Neural crest cell (in vitro differentiated cells): Measurements from ENCODE around the gene VPS37B. TPM values are rescaled to one million over a fixed set of nuclear protein-coding genes. Genes with fewer than 3 reads are reported as not detected.

Source experiments
- DNase-seq: peaks from one replicate; pipeline ENCODE4 v3.0.0; 2021; ENCODE audit warnings: low read depth, mixed read lengths, low spot score
- H3K27ac Mint-ChIP-seq: one replicate; pipeline ENCODE4 v1.8.0; 2021; ENCODE audit warnings: mild to moderate bottlenecking, mixed read lengths; ENCODE audit not compliant: unreplicated experiment
- H3K27me3 Mint-ChIP-seq: 2 replicates; pipeline ENCODE4 v1.8.0; 2021; ENCODE audit warnings: low read depth, mild to moderate bottlenecking, mixed read lengths
- H3K36me3 Mint-ChIP-seq: 2 replicates; pipeline ENCODE4 v1.8.0; 2021; ENCODE audit warnings: low read depth, mild to moderate bottlenecking, mixed read lengths
- H3K4me1 Mint-ChIP-seq: 2 replicates; pipeline ENCODE4 v1.8.0; 2021; ENCODE audit warnings: mixed read lengths
- H3K4me3 Mint-ChIP-seq: one replicate; pipeline ENCODE4 v1.8.0; 2021; ENCODE audit warnings: mild to moderate bottlenecking, mixed read lengths
- H3K9me3 Mint-ChIP-seq: 2 replicates; pipeline ENCODE4 v1.8.0; 2021; ENCODE audit warnings: mixed read lengths
- total RNA-seq: library from RNA; stranded (reverse); gene quantifications from 2 replicates; pipeline ENCODE4 v1.2.1, GENCODE V29; 2021
- TF ChIP-seq, protein P1 (sequence below): fragments of 200-600 bp; sonication (generic); conservative IDR thresholded peaks from 2 replicates; pipeline ENCODE4 v1.5.0; 2021; ENCODE audit warnings: antibody characterized with exemption, mild to moderate bottlenecking

The VPS37B gene
- total RNA-seq, 1 donor from 2014 or later, result 41.5 TPM

DNA sequence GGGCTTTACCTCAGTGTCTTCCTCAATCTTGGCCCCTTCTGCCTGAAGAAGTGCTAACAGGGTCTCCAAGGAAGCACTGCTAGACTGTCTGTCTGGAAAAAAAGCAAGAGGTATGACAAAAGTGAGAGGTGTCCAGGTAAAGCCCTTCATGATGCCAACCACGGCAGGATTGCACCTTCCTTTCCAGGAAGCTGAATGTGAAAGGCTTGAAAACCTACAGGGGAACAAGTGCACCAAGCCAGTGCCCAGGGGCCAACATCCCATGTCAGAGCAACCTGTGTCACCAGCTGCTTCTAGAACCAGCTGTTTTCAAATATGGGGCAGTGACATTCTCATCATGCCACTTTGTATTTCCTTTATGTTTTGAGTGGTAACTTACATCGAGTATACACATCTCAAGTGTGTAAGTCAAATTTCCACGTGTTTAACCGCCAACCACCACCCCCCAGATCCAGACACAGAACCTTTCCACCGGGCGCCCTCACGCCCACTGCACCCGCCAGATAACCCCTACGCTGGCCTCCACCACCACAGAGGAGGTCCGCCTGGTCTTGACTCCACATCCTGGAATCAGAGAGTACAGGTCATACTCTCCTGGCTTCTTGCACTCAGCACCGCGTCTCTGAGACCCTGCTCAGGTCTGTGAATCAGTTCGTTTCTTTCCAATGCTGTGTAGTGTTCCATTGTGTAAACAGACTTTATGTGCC lies 27.3 kb downstream of the VPS37B start:
- no peak overlapping the region for H3K27ac Mint-ChIP-seq
- TF ChIP-seq, protein P1, sequence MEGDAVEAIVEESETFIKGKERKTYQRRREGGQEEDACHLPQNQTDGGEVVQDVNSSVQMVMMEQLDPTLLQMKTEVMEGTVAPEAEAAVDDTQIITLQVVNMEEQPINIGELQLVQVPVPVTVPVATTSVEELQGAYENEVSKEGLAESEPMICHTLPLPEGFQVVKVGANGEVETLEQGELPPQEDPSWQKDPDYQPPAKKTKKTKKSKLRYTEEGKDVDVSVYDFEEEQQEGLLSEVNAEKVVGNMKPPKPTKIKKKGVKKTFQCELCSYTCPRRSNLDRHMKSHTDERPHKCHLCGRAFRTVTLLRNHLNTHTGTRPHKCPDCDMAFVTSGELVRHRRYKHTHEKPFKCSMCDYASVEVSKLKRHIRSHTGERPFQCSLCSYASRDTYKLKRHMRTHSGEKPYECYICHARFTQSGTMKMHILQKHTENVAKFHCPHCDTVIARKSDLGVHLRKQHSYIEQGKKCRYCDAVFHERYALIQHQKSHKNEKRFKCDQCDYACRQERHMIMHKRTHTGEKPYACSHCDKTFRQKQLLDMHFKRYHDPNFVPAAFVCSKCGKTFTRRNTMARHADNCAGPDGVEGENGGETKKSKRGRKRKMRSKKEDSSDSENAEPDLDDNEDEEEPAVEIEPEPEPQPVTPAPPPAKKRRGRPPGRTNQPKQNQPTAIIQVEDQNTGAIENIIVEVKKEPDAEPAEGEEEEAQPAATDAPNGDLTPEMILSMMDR, result no peak
- no peaks in the 10 kb centered on the region for H3K9me3 Mint-ChIP-seq
- no peaks in the 10 kb centered on the region for H3K27me3 Mint-ChIP-seq
- no peak for DNase-seq
- peaks cover 9% of the 10 kb centered on the region for H3K36me3 Mint-ChIP-seq
- peaks cover 32% of the 10 kb centered on the region for H3K4me1 Mint-ChIP-seq
- H3K4me3 Mint-ChIP-seq, result no peak overlapping the region

DNA sequence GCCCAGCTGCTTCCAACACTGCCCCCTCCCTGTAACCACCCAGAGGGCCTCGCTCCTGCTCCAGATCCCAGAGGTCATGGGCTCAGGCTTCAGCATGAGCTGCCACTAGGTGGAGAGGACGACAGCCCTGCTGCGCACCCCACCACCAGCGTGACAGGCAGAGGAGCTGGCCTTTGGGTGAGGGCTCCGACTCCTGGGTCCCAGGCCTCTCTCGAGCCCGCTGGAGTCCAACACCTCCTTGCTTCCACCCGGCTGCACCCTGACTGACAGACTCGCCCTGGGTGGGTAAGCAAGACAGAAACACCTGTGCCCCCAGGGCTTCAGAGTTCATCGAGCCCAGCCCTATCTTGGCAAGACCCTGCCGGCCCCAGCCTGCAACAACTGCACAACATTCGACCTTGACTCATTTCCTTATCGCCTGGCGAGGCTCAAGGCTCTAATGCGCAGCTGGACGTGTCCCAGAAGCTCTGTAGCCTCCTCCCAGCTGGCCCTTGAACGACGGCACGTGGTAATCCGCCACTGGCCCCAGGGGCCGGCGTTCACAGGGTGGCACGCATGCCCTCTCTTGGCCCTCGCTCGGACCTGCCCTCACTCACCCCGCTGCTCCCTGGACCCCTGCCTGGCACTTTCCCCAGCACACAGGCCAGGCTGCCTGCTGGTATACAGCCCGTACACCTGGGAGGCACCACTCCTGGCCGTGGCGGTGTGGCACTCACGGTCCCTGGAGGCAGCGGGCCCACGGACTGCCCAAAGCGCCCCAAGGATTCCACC lies 28.0 kb downstream of the VPS37B start:
- no peaks in the 10 kb centered on the region for H3K27me3 Mint-ChIP-seq
- no peak for DNase-seq
- no peak overlapping the region for H3K27ac Mint-ChIP-seq

DNA sequence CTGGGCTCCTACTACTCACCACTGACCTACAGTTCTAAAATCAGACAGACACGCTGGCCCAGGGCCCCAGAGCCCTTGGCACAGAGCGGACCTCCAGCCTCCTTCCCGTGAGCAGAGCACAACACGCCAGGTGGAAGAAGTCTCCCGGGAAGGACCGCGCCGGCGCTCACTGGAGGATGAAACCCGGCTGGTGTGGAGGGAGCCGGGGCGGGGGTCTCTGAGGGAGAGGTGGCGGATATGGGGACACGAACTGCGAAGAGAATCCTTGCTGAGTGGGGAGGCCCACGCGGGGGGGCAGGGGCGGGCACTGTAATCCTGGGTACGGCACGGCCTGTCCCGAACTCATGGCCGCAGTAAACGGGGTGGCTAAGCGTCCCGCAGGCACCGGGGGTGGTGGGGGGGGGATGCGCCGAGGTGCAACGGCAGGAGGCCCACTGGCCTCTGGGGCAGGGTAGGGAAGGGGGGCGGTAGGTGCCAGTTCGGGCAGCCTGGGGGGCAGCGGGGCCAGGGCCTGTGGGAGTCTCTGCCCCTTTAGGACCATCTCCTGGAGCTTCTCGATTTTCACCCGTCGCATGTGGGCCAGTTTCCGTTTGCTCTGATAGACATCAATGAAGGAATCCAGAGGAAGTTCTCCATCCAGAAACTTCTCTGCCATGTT lies 28.8 kb downstream of the VPS37B start:
- Mint-ChIP-seq H3K27ac (no peak overlapping the region), H3K36me3 (peaks cover 9% of the 10 kb centered on the region), H3K4me1 (peaks cover 21% of the 10 kb centered on the region), H3K9me3 (no peaks in the 10 kb centered on the region), H3K27me3 (no peaks in the 10 kb centered on the region), H3K4me3 (peak overlapping the region; percentile 15)
- TF ChIP-seq, protein P1, result no peak
- DNase-seq, result no peak

More for the DNA sequence above, 28.0 kb downstream of the VPS37B start:
- TF ChIP-seq, protein P1, result peak; percentile 38
- H3K4me1 Mint-ChIP-seq, result peaks cover 28% of the 10 kb centered on the region
- H3K9me3 Mint-ChIP-seq, result no peaks in the 10 kb centered on the region
- H3K4me3 Mint-ChIP-seq, result peak overlapping the region; percentile 15
- H3K36me3 Mint-ChIP-seq, result peaks cover 9% of the 10 kb centered on the region

DNA sequence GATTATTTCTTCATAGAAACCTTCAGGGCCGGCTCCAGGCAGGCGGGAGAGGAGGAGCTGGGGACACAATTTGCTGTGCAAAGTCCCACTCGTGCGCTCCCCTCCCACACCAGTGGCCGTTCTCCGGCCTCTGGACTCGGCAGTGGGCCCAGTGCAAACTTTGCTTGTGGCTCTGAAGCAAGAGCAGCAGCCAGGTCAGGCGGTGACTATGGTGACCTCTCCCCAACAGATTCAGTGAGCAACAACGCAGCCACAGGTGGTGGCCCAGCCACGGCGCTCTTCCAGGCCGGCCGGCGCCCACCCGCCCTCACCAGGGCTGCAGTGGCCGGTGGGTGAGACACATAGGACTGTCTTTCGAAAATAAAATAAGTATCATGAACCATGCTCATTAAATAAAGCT lies 29.5 kb downstream of the VPS37B start:
- H3K4me3 Mint-ChIP-seq, result no peak overlapping the region
- peaks cover 14% of the 10 kb centered on the region for H3K4me1 Mint-ChIP-seq
- DNase-seq, result no peak
- peaks cover 9% of the 10 kb centered on the region for H3K36me3 Mint-ChIP-seq
- TF ChIP-seq, protein P1, result no peak
- H3K9me3 Mint-ChIP-seq, result no peaks in the 10 kb centered on the region
- no peaks in the 10 kb centered on the region for H3K27me3 Mint-ChIP-seq
- H3K27ac Mint-ChIP-seq, result no peak overlapping the region

DNA sequence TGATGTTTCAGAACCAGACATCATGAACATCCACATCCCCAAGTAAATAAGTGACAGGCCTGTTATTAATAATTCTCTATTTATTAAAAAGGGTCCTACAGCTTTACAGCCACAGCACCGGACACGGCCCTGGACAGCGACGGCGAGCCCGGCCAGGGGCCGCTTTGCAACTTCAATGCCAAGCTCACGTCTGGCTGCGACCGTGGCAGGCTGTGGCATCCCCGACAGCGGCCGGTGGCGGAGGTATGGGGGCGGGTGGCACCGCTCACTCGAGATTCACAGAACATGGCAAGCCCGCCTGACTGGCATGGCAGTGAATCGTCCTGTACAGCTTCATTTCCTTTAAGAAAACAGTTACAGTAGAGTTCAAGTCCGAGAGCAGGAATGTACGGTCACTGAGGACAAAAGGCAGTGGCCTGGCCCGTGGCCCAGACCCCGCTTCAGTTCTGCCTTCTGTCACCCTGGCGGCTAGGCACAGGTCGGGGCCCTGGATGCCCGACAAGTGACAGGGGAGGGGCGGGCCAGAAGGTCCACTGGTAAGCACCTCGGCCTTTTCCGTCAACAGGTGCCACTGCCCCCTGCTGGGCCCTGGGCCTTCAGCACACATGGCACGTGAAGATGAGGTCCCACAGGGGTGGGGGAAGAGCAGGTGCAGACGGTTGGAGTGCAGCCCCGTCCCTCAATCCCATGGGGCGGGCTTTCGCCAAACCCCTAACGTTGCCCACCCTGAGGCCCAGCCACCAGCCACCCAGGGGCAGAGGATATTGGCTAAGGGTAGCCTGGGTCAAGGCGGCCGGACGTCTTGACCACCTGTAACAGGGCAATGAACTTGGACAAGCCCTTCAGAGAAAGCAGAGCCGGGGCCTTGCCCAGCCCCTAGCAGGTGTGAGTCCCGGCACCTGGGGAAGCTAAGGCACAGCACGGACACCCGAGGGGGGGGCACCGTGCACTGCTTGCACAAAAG lies 30.4 kb downstream of the VPS37B start:
- Mint-ChIP-seq H3K27me3 (no peaks in the 10 kb centered on the region), H3K27ac (no peak overlapping the region), H3K4me1 (peaks cover 6% of the 10 kb centered on the region), H3K36me3 (peaks cover 9% of the 10 kb centered on the region), H3K4me3 (no peak overlapping the region), H3K9me3 (no peaks in the 10 kb centered on the region)
- no peak for DNase-seq
- TF ChIP-seq, protein P1, result peak; percentile 48
